DMS153 (cell line): Measurements from ENCODE around the gene CSNK2A3.
A peak's percentile ranks its signal among the peaks of the same experiment; 100 is the strongest.
"Not testable (repeated sequence)": the region's sequence is repeated elsewhere in the genome, so short reads cannot be mapped to it uniquely, and the experiment has no call there.

Source experiments
- DNase-seq: peaks from one replicate; lab custom pipeline; 2025; lab: John Stamatoyannopoulos, UW

The CSNK2A3 gene

DNA sequence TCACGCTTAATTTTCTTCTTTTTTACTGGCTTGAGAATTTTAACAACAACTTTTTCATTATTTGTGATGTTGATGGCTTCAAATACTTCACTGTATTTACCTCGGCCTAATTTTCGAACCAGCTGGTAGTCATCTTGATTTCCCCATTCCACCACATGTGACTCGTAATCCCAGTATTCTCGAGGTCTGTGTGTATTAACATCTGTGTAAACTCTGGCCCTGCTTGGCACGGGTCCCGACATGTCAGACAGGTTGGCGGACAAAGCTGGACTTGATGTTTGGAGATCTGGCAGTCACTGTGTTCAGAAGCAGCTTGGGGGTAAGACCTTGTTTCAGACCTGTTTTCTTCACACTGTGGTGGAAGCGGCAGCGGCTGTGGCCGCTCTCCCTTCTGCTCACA, at the start of gene CSNK2A3:
CSNK2A3 (minus strand) TSS at position 373 of the 400 bp plus-strand sequence; CDS start at position 242, 131 bp downstream.
- not testable (repeated sequence) for DNase-seq

DNA sequence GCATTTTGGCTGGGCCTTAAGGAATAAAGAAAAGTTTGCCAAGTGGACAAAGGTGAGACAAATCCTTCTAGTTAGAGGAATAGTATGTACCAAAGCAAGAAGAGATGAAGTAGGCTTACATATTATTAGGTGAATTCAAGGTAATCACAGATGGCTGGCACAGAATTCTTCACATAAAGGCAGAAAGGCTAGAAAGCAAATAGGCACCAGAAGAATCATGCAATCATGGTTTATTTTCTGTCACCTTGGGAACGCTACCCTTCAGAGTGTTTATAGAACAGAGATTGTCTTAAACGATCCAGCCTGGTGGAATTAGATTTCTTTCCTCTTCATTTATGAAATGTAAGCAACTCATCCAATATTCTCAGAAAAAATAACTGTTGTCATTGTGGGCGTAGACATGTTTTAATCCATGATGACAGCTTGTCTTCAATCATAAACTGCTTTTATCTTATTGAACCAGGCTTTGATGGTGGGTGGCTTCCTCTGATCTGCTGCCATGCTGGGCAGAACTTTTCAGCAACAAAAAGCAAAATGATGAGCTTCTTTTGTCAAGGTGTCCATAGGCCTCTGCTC, 49.0 kb upstream of the CSNK2A3 start:
- no peak for DNase-seq

DNA sequence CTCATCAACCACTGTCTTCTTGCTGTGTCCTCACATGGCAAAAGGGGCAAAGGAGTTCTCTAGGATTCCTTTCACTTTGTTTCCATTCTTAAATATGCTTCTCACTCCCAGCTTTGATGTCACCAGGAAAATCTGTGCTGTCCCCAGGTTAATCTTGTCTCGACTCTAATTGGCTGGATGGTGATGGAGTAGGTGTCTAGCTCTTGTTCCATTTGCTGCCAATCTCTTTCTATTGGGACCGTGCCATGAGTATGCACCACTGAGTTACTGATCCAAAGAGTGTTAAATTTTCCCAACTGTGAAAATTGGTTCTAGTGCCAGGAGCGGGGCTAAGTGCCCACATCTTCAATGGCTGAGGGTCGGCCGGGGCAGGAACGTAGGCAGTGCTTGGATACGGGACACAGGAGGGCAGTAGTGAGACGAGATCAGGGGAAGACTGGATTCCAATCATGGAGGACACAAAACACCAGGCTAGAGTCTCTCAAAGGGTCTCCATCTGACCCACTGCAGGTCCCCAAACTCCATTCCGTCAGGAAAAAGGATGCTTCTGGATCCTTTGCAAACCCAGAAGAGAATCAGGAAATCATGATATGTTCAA, 47.7 kb upstream of the CSNK2A3 start:
- no peak for DNase-seq

DNA sequence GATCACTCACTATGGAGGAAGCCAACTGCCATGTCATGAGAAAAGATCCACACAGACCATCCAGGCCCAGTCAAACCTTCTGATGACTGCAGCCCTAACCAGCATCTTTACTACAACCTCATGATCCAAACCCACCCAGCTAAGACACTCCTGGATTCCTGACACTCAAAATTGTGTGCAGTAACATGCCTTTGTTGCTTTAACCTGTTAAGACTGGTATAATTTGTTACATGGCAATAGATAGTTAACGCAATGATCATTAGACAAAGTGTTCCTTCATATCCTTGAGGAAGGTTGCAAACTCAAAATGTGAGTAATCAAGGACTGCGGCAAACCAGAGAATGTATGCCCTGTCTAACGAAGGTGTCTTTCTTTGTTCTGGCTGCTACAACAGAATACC, 47.1 kb upstream of the CSNK2A3 start:
- no peak for DNase-seq

DNA sequence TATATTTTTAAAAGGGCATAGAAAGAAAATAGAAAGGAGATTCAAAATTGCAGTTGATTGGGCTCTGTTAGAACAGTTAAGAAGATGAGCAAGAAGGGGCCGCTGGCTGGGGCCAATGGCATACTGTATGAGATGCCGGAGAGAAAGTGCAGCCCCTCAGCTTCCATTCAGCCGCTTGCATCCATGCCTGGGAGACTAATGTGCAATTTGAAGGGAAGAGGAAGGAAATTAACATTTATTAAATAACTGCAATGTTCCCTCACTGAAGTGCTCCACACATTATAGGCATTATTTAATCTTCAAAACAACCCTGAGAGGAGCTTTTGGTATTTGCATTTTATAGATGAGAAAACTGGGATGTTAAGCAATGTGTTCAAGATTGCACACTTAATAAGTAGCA, 44.7 kb upstream of the CSNK2A3 start:
- no peak for DNase-seq

DNA sequence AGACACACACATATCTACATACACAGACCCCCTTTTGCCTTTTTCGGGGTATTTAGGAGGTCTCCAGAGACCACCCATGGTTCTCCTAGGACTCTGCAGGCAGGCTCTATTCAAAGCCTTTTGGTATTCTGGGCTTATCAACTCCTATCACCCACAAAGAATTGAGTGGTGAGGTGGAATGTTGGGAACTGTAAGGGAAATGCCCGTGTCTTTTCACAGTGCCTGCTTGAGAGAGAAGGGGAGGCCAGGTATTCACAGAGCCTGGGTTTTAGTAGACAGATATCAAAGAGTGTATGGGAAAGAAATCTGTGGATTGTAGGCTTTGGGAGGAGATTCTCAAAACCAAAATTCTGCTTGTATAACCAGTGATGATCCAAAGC, 44.0 kb upstream of the CSNK2A3 start:
- no peak for DNase-seq

DNA sequence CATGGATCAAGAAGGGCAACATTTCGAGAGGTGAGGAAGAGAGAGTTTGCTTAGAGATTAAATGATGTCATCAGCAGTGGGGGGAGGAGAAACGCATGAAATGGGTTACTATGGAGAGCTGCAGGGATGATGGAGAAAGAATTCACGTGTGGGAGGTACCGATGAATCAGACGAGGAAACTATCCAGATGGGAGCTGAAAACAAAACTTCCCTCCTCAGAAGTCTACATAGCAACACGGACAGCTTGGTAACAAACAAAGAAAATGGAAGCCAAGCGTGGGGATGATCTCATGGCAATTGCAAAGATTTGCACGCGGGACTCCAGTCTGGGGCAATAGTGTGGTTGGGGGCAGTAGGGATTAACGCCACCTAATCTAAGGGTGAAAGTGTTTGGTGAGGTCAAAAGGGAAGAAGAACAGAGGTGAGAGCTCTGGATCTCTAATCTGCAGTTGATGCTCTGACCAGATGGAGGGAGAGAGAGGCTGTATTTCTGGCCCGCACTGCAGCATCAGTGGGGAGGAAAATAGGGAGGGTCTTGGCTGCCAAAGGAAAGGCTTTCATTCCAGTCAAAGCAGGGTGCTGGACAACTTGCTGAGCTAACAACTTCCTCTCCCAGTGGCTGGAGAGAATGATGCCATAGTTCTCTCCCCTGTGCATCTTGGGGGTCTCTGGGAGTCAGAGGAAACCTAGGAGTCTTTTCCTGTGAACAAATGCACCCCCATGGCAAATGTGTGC, 43.4 kb upstream of the CSNK2A3 start:
- DNase-seq: no peak

DNA sequence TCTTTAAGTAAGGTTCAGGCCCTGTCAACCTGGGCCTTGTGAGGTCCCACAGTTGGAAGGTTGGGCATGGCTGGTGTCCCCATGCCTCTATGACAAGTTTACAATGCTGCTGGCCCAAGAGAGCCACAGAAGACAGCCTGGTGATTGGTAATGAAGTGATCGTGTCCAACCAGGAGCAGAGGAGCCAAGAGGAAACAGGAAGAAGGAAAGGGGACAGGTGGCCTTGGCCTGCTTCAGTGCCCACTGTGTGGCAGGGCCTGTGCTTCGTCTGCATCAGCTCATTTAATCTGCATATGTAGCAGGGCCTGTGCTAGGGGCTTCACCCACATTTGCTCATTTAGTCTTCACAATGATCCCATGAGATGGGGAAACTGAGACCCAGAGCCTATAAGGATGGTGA, 42.1 kb upstream of the CSNK2A3 start:
- no peak for DNase-seq

DNA sequence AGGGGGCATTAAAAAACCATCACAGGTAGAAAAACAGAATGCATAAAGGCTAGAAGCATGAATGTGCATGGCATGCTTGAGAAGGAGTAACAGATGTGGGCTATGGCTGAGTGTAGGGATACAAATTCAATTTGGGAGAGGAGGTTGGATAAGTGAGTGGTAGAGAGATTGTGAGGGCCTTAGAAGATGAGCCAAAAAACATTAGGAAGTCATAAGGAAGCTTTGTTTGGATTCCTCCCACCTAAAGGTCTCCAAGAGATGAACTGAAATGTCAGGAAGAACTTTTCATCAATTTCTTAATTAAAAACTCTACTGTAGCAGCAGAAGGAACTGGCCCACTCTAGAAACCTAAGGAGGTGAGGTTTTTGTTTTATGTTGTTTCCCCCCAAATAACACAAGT, 41.2 kb upstream of the CSNK2A3 start:
- DNase-seq: no peak

DNA sequence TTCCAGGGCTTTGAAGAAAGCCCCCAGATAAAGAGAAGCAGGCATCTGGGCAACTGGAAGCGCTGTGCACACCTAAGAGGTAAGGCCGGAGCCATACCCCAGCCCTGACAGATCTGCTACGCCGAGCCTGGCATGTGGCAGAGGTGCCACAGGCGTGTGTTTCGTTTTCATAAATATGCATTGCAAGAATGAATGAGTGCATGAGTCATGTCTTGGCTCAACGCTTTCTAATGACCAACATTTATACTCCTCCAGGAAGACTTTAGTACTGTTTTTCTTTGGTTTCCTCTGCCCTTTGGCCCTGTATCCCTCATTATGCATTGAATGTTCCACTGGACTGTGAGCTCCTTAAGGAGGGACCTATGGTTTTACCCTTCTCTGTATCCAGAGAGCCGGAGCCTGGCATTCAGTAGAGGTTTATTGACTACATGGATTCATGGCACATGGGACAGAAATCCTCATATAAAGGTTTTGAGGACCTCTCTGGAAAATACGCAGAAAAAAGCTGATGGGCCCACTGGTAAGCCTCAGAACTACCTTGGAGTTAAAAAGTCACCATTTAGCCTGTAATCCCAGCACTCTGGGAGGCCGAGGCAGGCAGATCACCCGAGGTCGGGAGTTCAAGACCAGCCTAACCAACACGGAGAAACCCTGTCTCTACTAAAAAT, 38.9 kb upstream of the CSNK2A3 start:
- no peak for DNase-seq

DNA sequence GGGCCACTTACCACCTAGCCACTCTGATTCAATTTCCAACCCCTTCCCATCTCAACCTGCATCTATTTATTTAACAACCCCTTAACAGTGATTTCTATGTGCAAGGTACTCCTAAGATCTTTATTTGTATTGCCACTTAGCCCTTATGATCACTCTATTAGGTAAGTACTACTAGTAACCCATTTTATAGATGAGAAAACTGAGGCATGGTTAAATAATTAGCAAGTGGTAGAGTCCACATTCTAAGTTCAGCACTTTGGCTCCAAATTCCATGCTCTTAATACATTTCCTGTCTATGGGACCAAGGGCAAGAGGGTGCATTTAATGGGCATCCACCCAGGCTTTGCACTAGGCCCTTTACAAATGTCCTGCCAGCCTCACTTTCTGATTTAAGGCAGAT, 38.1 kb upstream of the CSNK2A3 start:
- DNase-seq: no peak

DNA sequence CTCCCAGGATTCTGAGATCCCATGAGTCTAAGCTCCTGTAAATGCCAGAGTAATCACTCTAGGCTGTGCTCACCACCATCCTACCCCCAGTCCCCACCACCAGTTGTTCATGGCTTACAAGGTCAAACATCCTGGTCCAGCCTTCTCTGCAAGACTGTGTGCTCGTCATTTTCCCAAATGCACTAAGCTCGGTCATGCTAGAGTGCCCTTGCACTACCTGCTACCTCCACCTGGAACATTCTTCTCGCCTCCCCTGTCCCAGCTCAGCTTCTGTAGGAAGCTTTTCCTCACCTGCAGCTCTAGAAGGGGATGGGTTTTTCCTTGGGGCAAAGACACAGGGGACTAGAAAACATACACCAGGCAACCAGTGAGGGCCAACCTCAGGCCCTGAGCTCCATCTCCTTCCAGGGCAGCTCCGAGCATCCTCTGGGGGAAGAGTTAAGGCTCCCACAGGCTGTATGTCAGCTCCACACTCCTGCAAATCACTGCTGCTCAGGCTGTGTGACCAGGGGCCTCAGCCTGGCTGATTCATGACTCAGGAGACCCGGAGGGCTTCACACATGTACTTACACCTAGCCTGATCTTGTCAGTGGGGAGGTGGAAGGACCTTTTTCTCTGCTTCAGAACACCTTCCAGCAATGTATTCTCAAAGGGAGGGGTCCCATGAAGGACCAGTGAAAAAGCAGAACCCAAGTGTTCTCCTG, 37.2 kb upstream of the CSNK2A3 start:
- DNase-seq: no peak

DNA sequence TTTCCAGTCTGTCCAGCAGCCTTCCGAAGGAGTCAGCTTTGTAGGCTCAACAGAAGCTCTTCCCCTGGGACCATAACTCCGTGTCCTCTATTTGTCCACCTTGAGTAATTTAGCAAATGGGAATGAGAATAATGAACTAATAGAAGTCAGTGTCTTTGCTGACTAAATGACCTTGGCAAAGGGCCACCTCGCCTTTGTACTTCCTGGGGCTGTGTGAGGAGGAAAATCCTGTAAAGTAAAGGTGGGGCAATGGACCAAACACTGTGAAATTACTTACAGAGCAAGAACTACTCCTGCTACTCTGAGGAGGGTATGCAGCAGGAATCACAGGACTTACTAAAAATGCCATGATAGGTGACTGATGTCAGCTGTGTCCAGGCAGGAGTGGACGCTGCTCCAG, 36.2 kb upstream of the CSNK2A3 start:
- DNase-seq: no peak

DNA sequence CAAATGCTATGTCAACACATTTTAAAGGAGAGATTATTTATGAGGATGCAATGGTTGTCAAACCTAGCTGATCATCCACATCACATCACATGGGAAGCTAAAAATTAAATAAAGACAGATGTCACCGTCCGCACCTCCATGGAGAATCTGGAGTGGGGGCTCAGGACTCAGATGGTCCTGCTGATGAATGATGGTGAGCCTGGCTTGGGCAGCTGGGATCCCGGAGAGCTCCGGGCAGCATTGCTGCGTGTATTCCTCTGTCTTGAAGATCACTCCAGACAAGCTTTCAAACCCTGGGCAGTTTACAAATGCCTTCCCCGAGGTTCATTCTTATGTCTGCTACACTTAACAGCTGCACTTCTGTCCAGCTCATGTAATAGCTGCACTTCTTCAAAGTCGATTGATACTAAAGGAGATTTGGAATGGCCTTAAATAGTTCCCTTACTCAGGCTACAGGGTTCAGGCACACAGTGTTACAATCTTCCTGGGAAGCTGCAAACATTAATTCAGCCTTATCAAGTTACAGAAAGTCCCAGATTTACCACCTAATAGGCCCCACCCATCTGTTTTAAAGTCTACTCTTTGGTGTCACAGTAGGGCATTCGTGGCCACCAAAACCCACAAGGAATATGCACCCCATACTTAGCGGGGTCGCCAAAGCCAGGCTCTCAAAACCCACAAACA, 34.7 kb upstream of the CSNK2A3 start:
- DNase-seq: no peak

DNA sequence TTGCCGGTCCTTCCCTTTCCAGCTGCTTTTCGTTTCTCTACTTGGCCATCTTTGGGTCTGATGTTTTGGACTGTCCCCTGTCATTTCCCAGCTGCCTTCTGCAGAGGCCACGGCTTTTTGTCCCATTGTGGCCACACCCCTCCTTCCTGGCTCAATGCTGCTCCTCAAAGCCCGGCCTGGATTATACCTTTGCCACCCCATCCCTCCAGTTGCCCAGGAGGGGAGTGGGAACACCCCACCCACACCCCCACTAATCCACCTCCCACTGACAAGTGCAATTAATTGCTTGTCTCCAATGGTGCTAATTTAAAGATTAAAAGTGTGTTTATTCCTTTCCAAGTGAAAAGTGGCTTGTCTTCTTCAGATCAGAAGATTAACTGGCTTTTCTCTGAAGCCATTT, 34.2 kb upstream of the CSNK2A3 start:
- no peak for DNase-seq

DNA sequence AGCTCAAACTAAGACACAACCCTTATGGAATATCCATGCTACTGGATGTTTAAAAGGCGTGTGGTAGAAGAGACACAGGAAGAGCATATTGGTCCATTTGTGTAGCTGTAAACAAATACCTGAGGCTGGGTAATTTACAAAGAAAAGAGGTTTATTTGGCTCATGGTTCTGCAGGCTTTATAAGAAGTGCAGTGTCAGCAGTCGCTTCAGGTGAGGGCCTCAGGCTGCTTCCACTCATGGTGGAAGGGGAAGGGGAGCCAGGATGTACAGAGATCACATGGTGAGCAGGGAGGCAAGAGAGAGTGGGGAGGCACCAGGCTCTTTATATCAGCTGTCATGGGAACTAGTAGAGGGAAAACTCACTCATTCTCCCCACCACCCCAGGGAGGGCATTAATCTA, 31.8 kb upstream of the CSNK2A3 start:
- no peak for DNase-seq

DNA sequence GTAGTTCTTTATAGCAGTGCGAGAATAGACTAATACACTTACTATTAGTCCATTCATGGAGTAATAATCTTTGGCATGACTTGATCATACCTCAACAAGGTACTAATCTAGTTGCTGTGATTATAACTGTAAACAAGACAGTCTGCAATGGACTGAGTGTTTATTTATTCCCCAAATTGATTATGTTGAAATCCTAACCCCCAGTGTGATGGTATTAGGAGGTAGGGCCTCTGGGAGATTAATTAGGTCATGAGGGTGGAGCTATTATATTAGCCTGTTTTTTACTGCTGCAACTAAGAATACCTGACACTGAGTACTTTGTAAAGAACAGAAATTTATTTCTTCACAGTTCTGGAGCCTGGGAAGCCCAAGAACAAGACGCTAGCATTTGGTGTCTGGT, 30.9 kb upstream of the CSNK2A3 start:
- DNase-seq: no peak

DNA sequence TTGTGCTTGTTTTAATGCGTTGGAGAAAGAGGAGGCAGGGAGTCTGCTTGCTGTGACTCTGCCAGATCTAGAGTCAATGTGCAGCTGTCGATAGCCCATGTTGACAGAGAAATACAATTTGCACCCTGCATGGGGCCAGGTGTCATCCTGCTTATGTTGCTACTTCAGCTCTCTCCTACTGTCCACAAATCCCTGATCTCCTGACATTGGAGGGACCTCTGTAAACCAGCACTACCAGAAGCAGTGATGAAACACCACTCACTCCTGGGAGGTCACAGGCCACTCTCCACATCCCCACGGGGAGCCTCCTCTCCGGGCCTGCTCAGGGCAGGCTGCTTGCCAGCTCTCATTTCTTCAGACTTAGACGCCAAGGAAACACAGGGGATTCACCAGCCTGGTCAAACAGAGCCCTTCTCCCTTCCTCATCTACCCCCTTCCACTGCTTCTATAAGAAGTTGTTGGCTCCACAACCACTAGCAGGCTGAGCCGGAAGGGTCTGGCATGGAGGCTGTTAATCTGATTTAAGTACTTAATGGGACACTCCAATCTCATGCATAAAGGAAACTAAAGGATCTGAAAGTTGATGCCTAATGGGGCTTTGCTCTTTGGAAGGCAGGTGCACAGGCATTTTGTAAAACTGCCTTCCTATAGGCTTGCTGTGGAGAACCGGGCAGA, 29.9 kb upstream of the CSNK2A3 start:
- DNase-seq: peak; percentile 45

DNA sequence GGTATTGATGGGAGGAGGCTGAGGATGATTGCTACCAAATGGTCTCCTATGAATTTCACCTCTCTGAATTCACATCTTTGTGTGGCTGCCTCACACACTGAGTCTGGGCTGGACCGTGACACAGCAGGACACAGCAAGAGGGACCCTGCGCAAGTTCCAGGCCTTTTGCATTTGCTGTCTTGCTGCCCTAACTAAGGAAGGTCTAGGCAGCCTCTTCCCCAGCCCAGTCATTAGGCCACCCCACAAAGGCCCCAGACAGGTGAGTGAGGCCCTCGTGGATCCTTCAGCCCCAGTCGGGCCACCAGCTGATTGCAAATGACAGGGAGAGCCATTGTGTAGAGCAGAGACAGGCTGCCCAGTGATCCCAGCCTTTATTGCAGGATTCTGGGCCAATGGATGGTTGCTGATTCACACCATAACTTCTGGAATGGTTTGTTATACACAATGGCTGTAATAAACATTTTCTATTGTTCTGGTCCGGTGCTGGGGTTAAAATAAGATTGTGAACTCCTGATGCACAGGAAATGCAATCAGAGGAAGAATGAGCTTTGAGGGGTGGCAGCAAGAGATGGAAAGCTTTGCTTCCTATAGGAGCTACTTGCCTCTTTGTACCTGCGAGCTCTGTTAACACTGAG, 28.5 kb upstream of the CSNK2A3 start:
- no peak for DNase-seq

DNA sequence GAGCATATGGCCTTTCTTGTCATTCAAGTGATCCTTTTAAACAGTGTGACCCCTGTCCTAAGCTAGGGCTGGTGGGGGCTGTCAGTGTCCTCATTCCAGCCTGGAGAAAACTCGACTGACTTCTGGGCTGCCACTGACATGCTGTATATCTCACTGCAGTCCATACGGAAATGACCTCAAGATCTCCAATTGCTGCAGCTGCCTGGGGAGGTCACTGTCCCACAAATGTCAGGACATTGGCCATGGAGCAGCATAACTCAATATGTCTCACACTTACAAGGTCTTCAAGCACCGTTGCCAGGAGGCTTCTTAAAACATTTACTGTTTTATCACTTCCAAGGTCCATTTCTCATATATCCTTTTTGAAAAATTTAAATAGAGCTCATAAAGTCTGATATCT, 27.8 kb upstream of the CSNK2A3 start:
- DNase-seq: no peak

DNA sequence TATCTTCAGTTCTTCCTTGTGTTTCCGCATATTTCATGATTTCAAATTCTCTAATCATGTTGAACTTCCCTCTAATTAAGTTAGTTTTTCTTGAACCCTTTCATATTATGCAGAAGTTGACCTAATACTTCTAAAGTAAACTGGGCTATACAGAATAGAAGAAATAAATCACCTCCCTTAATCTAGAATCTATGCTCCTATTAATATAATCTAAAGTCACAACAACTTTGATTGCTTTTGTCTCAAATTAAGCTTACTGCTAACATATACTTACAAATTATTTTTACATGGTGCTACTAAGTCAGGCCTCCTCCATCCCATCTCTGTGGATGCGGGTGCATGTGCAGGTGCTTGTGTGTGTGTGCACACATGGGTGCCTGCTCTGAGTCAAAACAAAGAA, 27.3 kb upstream of the CSNK2A3 start:
- no peak for DNase-seq
